ENCODE data around the gene CD300LF. TPM values are rescaled to one million over a fixed set of nuclear protein-coding genes. Genes with fewer than 3 reads are reported as not detected.
A peak's percentile ranks its signal among the peaks of the same experiment; 100 is the strongest.

The CD300LF gene
- total and polyA plus RNA-seq, 9 of the 15 experiments (the other 6 are each of a cell fraction or from before 2014, with no cell fraction given): not detected

- Histone ChIP-seq H3K79me2 (ENCODE audit: control insufficient read depth, insufficient read depth, low read length) (peaks cover 75% of the 10 kb centered on the region), H3K4me2 (ENCODE audit: insufficient read depth, low read length) (no peak overlapping the region), H3K27ac (ENCODE audit: extremely low read depth, low read depth, low read length) (no peak overlapping the region), H4K20me1 (replicated peaks; ENCODE audit: control insufficient read depth, insufficient read depth, low read length) (peaks cover 31% of the 10 kb centered on the region; the same call in 1 of the 2 replicates), H3K36me3 (ENCODE audit: control insufficient read depth, insufficient read depth, low read length) (peaks cover 5% of the 10 kb centered on the region; the same call in 2 of the 3 replicates), H3K4me1 (replicated peaks in 1 of 2; ENCODE audit: control insufficient read depth in 2 of 2, insufficient read depth in 2 of 2, low read length in 2 of 2) (peaks cover 40 to 64% of the 10 kb centered on the region in 2 experiments), H3K27me3 (ENCODE audit: control insufficient read depth in 2 of 2, insufficient read depth in 2 of 2, low read length in 2 of 2) (no peaks in the 10 kb centered on the region), H3K4me3 (no peak overlapping the region), H3K9me1 (ENCODE audit: control insufficient read depth, insufficient read depth, low read length) (peaks cover 27% of the 10 kb centered on the region), H2AFZ (ENCODE audit: low read depth, low read length) (no peak overlapping the region), H3K9ac (ENCODE audit: insufficient read depth in 1 of 2, low read depth in 2 of 2, low read length in 2 of 2) (peak overlapping the region in 1 of 2 experiments; percentile 70; a peak in 2 of 4 replicates), H3K9me3 (replicated peaks; ENCODE audit: control insufficient read depth, insufficient read depth, low read depth, low read length) (no peaks in the 10 kb centered on the region)
- ChIA-PET CTCF (ENCODE audit: low intra/inter-chr PET ratio) (no interaction called here), POLR2A (interaction anchor here (2.3 kb wide), 1 partner anchor 13 kb away, joined by 9 read pairs; no protein-coding TSS in a partner anchor)
- BruUV-seq (replicated peaks): no TSS peak
- DNase-seq (ENCODE audit: extremely low read depth in 1 of 4, low spot score in 3 of 4): no peak
- intact Hi-C loops (cut with micrococcal nuclease) (no loop called here), in situ Hi-C loops (cut with MboI) (no loop called here)
- WGBS (ENCODE audit: insufficient coverage, low coverage, missing lambda C conversion rate): 95% methylated on average over 3 of the region's 3 CpGs
- no peak for ATAC-seq
- FAIRE-seq: no peak
- TF ChIP-seq NFIC (IDR thresholded peaks at IDR 0.05) (0 out of 2 replicates have a peak, but pooled peaks have one; percentile 7), E2F1 (CRISPR knock-in tag; IDR thresholded peaks at IDR 0.05) (no peak)
These were observed 44.8 kb upstream of the CD300LF start for GRCh38 chr17:74757502-74757901.

- ATAC-seq (no peak), DNase-seq (ENCODE audit: extremely low read depth in 1 of 4, low spot score in 3 of 4) (no peak), FAIRE-seq (no peak)
- intact Hi-C loops (cut with micrococcal nuclease): no loop called here
- no peaks in the 10 kb centered on the region for H3K9me3 ChIP-seq (replicated peaks; ENCODE audit: control insufficient read depth, insufficient read depth, low read depth, low read length)
- no peak overlapping the region for H3K27ac ChIP-seq (ENCODE audit: extremely low read depth, low read depth, low read length)
- H3K4me2 ChIP-seq (ENCODE audit: insufficient read depth, low read length): no peak overlapping the region
- H3K36me3 ChIP-seq (ENCODE audit: control insufficient read depth, insufficient read depth, low read length): peaks cover 7% of the 10 kb centered on the region; the same call in 2 of the 3 replicates
- H3K9me1 ChIP-seq (ENCODE audit: control insufficient read depth, insufficient read depth, low read length): peaks cover 27% of the 10 kb centered on the region
- POLR2A ChIA-PET: interaction anchor here (0.6 to 2.3 kb wide), 2 partner anchors 13 to 59 kb away, joined by 4 to 9 read pairs; no protein-coding TSS in a partner anchor
- peak overlapping the region in 1 of 2 experiments; percentile 43; a peak in 1 of 4 replicates for H3K9ac ChIP-seq (ENCODE audit: insufficient read depth in 1 of 2, low read depth in 2 of 2, low read length in 2 of 2)
- no peaks in the 10 kb centered on the region for H3K27me3 ChIP-seq (ENCODE audit: control insufficient read depth in 2 of 2, insufficient read depth in 2 of 2, low read length in 2 of 2)
- H3K4me1 ChIP-seq (replicated peaks in 1 of 2; ENCODE audit: control insufficient read depth in 2 of 2, insufficient read depth in 2 of 2, low read length in 2 of 2): peaks cover 40 to 64% of the 10 kb centered on the region in 2 experiments
- no peak overlapping the region for H3K4me3 ChIP-seq
- H4K20me1 ChIP-seq (replicated peaks; ENCODE audit: control insufficient read depth, insufficient read depth, low read length): peaks cover 31% of the 10 kb centered on the region; the same call in 1 of the 2 replicates
- CTCF ChIA-PET (ENCODE audit: low intra/inter-chr PET ratio): no interaction called here
- WGBS (ENCODE audit: insufficient coverage, low coverage, missing lambda C conversion rate): 91% methylated on average over 3 of the region's 3 CpGs
- no TSS peak for BruUV-seq (replicated peaks)
- H3K79me2 ChIP-seq (ENCODE audit: control insufficient read depth, insufficient read depth, low read length): peaks cover 81% of the 10 kb centered on the region
- in situ Hi-C loops (cut with MboI): no loop called here
- H2AFZ ChIP-seq (ENCODE audit: low read depth, low read length): no peak overlapping the region
- TF ChIP-seq ZNF184 (CRISPR knock-in tag; IDR thresholded peaks at IDR 0.05): no peak
- no peak for TF ChIP-seq ZKSCAN1 (IDR thresholded peaks at IDR 0.05; ENCODE audit: low read depth, low read length)
- no peak for TF ChIP-seq BRF1 (IDR thresholded peaks at IDR 0.05; ENCODE audit: borderline replicate concordance, extremely low read depth, insufficient read length)
- no peak for TF ChIP-seq POLR2AphosphoS5 (IDR thresholded peaks at IDR 0.05; ENCODE audit: control insufficient read depth, insufficient read depth, low read depth, low read length)
- TF ChIP-seq RBFOX2 (IDR thresholded peaks at IDR 0.05; ENCODE audit: low read depth, low read length): 0 out of 2 replicates have a peak, but pooled peaks have one; percentile 4
- TF ChIP-seq HBP1 (CRISPR knock-in tag; IDR thresholded peaks at IDR 0.05): no peak
- no peak for TF ChIP-seq PCBP1 (IDR thresholded peaks at IDR 0.05; ENCODE audit: low read depth, low read length, poor library complexity, severe bottlenecking)
These were observed 44.2 kb upstream of the CD300LF start for GRCh38 chr17:74756891-74757290.

Measured in K562 (cell line).